Measurements from ENCODE around the gene ZNF628. TPM values are rescaled to one million over a fixed set of nuclear protein-coding genes. Genes with fewer than 3 reads are reported as not detected.
A peak's percentile ranks its signal among the peaks of the same experiment; 100 is the strongest.
"Not testable (repeated sequence)": the region's sequence is repeated elsewhere in the genome, so short reads cannot be mapped to it uniquely, and the experiment has no call there.

ZNF628 gene
- 7.1 TPM for polyA plus RNA-seq (2013, experiment 1 of 2; ENCODE audit: insufficient read length)
- 4.4 TPM for polyA plus RNA-seq (2013, experiment 2 of 2; ENCODE audit: insufficient read length)

GRCh38 chr19:55476100-55476775, at the start of gene ZNF628:
TSS of gene ZNF628 (plus strand) at chr19:55476617. CDS start at chr19:55479911, 3,294 bp downstream.
- DNase-seq, result peak; percentile 99

GRCh38 chr19:55431183-55431582, 45.2 kb upstream of the ZNF628 start:
- no peak for DNase-seq

- no peak for DNase-seq
These were observed 44.0 kb upstream of the ZNF628 start for GRCh38 chr19:55432241-55432959.

- DNase-seq, result no peak
These were observed 43.1 kb upstream of the ZNF628 start for GRCh38 chr19:55433292-55433691.

GRCh38 chr19:55434356-55434919, 42.0 kb upstream of the ZNF628 start:
- DNase-seq, result no peak

- no peak for DNase-seq
These were observed 41.4 kb upstream of the ZNF628 start for GRCh38 chr19:55435020-55435419.

GRCh38 chr19:55436847-55437246, 39.6 kb upstream of the ZNF628 start:
- no peak for DNase-seq

GRCh38 chr19:55437410-55437809, 39.0 kb upstream of the ZNF628 start:
- DNase-seq, result peak; percentile 49

- no peak for DNase-seq
These were observed 37.4 kb upstream of the ZNF628 start for GRCh38 chr19:55439052-55439451.

- DNase-seq, result no peak
These were observed 35.9 kb upstream of the ZNF628 start for GRCh38 chr19:55440411-55441105.

GRCh38 chr19:55441319-55441691, 35.1 kb upstream of the ZNF628 start:
- no peak for DNase-seq

GRCh38 chr19:55441692-55442321, 34.6 kb upstream of the ZNF628 start:
- no peak for DNase-seq

GRCh38 chr19:55442372-55442961, 34.0 kb upstream of the ZNF628 start:
- DNase-seq, result no peak

- DNase-seq, result no peak
These were observed 33.2 kb upstream of the ZNF628 start, which contains the start of gene SHISA7 for GRCh38 chr19:55443045-55443823. TSS of gene SHISA7 (minus strand) at chr19:55443300. CDS start at chr19:55442863, 437 bp downstream.

GRCh38 chr19:55443824-55444480, 32.5 kb upstream of the ZNF628 start:
- DNase-seq, result no peak

GRCh38 chr19:55444646-55445045, 31.8 kb upstream of the ZNF628 start:
- DNase-seq, result no peak

GRCh38 chr19:55446060-55446459, 30.4 kb upstream of the ZNF628 start:
- DNase-seq, result no peak

- DNase-seq, result peak; percentile 50
These were observed 28.8 kb upstream of the ZNF628 start for GRCh38 chr19:55447421-55448174.

GRCh38 chr19:55448175-55448490, 28.3 kb upstream of the ZNF628 start:
- DNase-seq, result not testable (repeated sequence)

GRCh38 chr19:55449469-55449868, 26.9 kb upstream of the ZNF628 start:
- DNase-seq, result no peak

Data from fibroblast of skin of back (primary cell).